BLaER1 (cell line): ENCODE measurements around the gene IL18R1.

Experiments
- H3K27ac ChIP-seq: shearing (Covaris generic); formaldehyde crosslinking; 2 replicates; pipeline ENCODE4 v1.8.1; 2022
- H3K27me3 ChIP-seq: shearing (Covaris generic); formaldehyde crosslinking; 2 replicates; pipeline ENCODE4 v1.8.1; 2022
- H3K36me3 ChIP-seq: shearing (Covaris generic); formaldehyde crosslinking; 2 replicates; pipeline ENCODE4 v1.8.1; 2022
- H3K4me1 ChIP-seq: shearing (Covaris generic); formaldehyde crosslinking; 2 replicates; pipeline ENCODE4 v1.8.1; 2022
- H3K4me2 ChIP-seq: shearing (Covaris generic); formaldehyde crosslinking; 2 replicates; pipeline ENCODE4 v1.8.1; 2022
- H3K4me3 ChIP-seq: shearing (Covaris generic); formaldehyde crosslinking; 2 replicates; pipeline ENCODE4 v1.8.1; 2022
- H3K9ac ChIP-seq: shearing (Covaris generic); formaldehyde crosslinking; 2 replicates; pipeline ENCODE4 v1.8.1; 2022
- H3K9me3 ChIP-seq: shearing (Covaris generic); formaldehyde crosslinking; 2 replicates; pipeline ENCODE4 v1.8.1; 2022
- H4K20me1 ChIP-seq: shearing (Covaris generic); formaldehyde crosslinking; 2 replicates; pipeline ENCODE4 v1.8.1; 2022
- Cebpa-rat ChIP-seq: shearing (Covaris generic); IDR thresholded peaks from 2 replicates; pipeline ENCODE4 v1.8.1; 2022

The IL18R1 gene

GRCh38 chr2:102361632-102362241, 6.1 kb downstream of the IL18R1 start:
- Histone ChIP-seq H3K9ac (no peak overlapping the region), H3K4me1 (peaks cover 4% of the 10 kb centered on the region), H4K20me1 (no peaks in the 10 kb centered on the region), H3K9me3 (peaks cover 22% of the 10 kb centered on the region), H3K4me3 (no peak overlapping the region), H3K27me3 (peaks cover 4% of the 10 kb centered on the region; the same call in 1 of the 2 replicates), H3K36me3 (no peaks in the 10 kb centered on the region), H3K4me2 (no peak overlapping the region), H3K27ac (no peak overlapping the region)
- TF ChIP-seq Cebpa-rat = no peak

GRCh38 chr2:102365763-102366162, 10.2 kb downstream of the IL18R1 start:
- Histone ChIP-seq H3K27me3 (no peaks in the 10 kb centered on the region), H3K36me3 (no peaks in the 10 kb centered on the region), H3K9ac (no peak overlapping the region), H4K20me1 (no peaks in the 10 kb centered on the region), H3K4me2 (no peak overlapping the region), H3K9me3 (peaks cover 27% of the 10 kb centered on the region), H3K4me1 (peaks cover 20% of the 10 kb centered on the region), H3K4me3 (no peak overlapping the region), H3K27ac (no peak overlapping the region)
- no peak for TF ChIP-seq Cebpa-rat

GRCh38 chr2:102366406-102367112, 11.0 kb downstream of the IL18R1 start:
- Histone ChIP-seq H3K4me2 (peak overlapping the region; percentile 55), H4K20me1 (no peaks in the 10 kb centered on the region), H3K9me3 (peaks cover 27% of the 10 kb centered on the region), H3K36me3 (no peaks in the 10 kb centered on the region), H3K4me3 (no peak overlapping the region), H3K27ac (no peak overlapping the region), H3K9ac (no peak overlapping the region), H3K4me1 (peaks cover 20% of the 10 kb centered on the region), H3K27me3 (no peaks in the 10 kb centered on the region)
- TF ChIP-seq Cebpa-rat = no peak

- Histone ChIP-seq H3K9ac (no peak overlapping the region), H3K27me3 (no peaks in the 10 kb centered on the region), H3K36me3 (no peaks in the 10 kb centered on the region), H3K4me3 (no peak overlapping the region), H4K20me1 (no peaks in the 10 kb centered on the region), H3K4me1 (peaks cover 20% of the 10 kb centered on the region), H3K27ac (no peak overlapping the region), H3K9me3 (peaks cover 27% of the 10 kb centered on the region), H3K4me2 (peak overlapping the region; percentile 55)
- no peak for TF ChIP-seq Cebpa-rat
Measured at GRCh38 chr2:102367331-102367971, 11.9 kb downstream of the IL18R1 start.

DNA sequence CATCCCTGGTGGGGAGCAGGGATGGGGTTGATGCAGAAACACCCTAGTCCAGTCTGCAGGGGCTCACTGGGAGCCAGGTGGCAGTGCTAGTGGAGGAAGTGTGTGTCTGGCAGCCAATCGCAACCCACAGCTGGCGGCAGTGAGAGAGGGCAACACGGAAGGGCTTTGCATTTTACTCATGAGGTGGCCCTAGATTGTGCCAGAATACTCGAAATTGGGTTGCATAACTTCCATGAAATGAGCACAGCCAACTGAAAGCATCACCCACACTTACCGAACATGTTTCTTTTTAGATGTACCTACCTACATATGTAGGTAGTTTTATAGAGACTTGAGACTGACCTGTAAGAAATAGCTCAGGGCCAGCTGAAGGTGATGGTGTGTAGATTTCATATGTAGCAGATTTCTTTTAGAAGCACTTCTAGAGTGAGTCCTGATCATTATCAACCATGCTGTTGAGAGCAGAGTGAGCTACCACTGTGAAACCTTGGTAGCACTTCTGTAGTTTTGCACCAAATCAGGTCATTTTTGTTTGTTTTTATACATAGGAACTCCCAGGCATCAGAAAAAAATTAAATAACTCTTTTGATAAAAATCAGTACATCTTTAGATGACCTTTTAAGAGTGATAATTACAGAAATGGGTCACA, 13.0 kb downstream of the IL18R1 start:
- H3K9ac ChIP-seq = no peak overlapping the region
- no peaks in the 10 kb centered on the region for H4K20me1 ChIP-seq
- H3K27ac ChIP-seq = no peak overlapping the region
- no peaks in the 10 kb centered on the region for H3K27me3 ChIP-seq
- no peaks in the 10 kb centered on the region for H3K36me3 ChIP-seq
- no peak overlapping the region for H3K4me2 ChIP-seq
- H3K4me3 ChIP-seq = no peak overlapping the region
- TF ChIP-seq Cebpa-rat = no peak
- H3K4me1 ChIP-seq = peaks cover 20% of the 10 kb centered on the region
- peaks cover 28% of the 10 kb centered on the region for H3K9me3 ChIP-seq

DNA sequence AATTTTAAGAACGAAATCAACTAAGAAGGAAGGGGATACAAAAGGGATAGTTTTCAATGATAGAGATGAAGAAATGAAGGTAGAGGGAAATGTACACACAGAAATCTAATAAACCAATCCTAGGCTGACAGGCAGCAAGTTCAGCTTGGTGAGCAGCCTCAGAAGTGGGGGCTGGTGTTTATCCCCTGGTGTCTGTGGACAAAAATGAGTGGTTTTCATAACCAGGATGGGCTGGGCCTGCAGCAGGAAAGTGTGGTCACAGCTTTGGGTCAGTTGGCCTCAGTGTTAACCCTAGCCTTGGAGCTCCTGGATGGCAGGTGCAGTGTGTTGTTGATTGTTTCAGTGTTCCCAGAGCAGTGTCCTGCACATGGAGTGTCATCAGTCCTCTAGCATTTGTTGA, 14.3 kb downstream of the IL18R1 start:
- Histone ChIP-seq H3K4me3 (no peak overlapping the region), H3K27me3 (no peaks in the 10 kb centered on the region)

GRCh38 chr2:102376052-102376591, 20.5 kb downstream of the IL18R1 start:
- Histone ChIP-seq H3K36me3 (no peaks in the 10 kb centered on the region), H3K27me3 (no peaks in the 10 kb centered on the region), H4K20me1 (no peaks in the 10 kb centered on the region), H3K9me3 (peaks cover 3% of the 10 kb centered on the region; the same call in 1 of the 2 replicates), H3K4me3 (no peak overlapping the region), H3K9ac (no peak overlapping the region), H3K27ac (no peak overlapping the region), H3K4me2 (no peak overlapping the region), H3K4me1 (no peaks in the 10 kb centered on the region)
- no peak for TF ChIP-seq Cebpa-rat

More for the DNA sequence above, 14.3 kb downstream of the IL18R1 start:
- Histone ChIP-seq H4K20me1 (no peaks in the 10 kb centered on the region), H3K9me3 (peaks cover 27% of the 10 kb centered on the region), H3K9ac (no peak overlapping the region), H3K36me3 (no peaks in the 10 kb centered on the region), H3K4me2 (no peak overlapping the region), H3K4me1 (peaks cover 20% of the 10 kb centered on the region), H3K27ac (no peak overlapping the region)
- no peak for TF ChIP-seq Cebpa-rat

DNA sequence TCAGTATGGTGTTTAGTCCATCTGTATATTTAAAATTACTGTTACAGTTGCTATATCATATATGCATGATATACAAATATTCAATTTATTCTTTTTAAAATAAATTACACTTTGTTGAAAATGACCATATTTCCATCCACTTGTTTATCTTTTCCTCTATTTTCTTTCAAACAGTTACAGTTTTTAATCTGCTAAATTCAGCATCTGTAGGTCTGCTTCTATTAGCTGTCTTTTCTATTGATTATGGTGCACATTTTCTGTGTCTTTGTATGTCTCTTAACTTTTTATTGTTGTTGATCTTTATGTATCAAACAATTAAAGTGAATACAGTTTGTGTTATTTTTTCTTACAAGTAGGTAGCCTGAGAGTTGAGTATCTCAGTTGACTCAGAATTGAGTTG, 28.1 kb downstream of the IL18R1 start:
- no peak for TF ChIP-seq Cebpa-rat
- H3K4me3 ChIP-seq = no peak overlapping the region

GRCh38 chr2:102385522-102385921, 29.9 kb downstream of the IL18R1 start:
- H3K4me2 ChIP-seq = no peak overlapping the region
- no peak overlapping the region for H3K9ac ChIP-seq
- H3K4me3 ChIP-seq = no peak overlapping the region
- H3K36me3 ChIP-seq = no peaks in the 10 kb centered on the region
- no peaks in the 10 kb centered on the region for H4K20me1 ChIP-seq
- no peak for TF ChIP-seq Cebpa-rat
- H3K27ac ChIP-seq = no peak overlapping the region
- no peaks in the 10 kb centered on the region for H3K27me3 ChIP-seq
- H3K4me1 ChIP-seq = no peaks in the 10 kb centered on the region
- H3K9me3 ChIP-seq = peaks cover 20% of the 10 kb centered on the region

More for the DNA sequence above, 28.1 kb downstream of the IL18R1 start:
- Histone ChIP-seq H3K4me1 (no peaks in the 10 kb centered on the region), H3K4me2 (no peak overlapping the region), H3K9me3 (peaks cover 20% of the 10 kb centered on the region), H3K27me3 (no peaks in the 10 kb centered on the region), H3K36me3 (no peaks in the 10 kb centered on the region), H4K20me1 (no peaks in the 10 kb centered on the region), H3K27ac (no peak overlapping the region), H3K9ac (no peak overlapping the region)

DNA sequence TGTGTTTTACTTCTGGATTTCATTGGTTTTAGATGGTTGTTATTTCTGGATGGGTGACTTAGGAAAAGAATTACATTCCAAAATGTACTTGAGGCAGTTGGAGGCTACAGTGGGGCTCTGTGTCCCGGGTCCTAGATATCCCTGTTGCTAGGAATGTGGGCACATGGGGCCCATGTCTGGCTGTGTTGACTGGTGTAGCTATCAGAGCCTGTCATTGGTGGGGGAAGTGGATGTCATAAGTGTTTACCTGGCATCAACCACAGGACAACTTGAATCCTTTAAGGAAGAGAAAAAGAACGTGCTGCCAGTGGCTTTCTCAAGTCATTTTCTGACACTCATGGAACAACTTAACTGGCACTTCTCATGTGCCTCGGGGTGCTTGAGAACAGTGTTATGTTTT, 30.4 kb downstream of the IL18R1 start:
- H3K27me3 ChIP-seq = no peaks in the 10 kb centered on the region
- no peak overlapping the region for H3K27ac ChIP-seq
- no peaks in the 10 kb centered on the region for H3K36me3 ChIP-seq
- TF ChIP-seq Cebpa-rat = no peak
- no peak overlapping the region for H3K4me3 ChIP-seq
- no peaks in the 10 kb centered on the region for H3K4me1 ChIP-seq
- no peaks in the 10 kb centered on the region for H4K20me1 ChIP-seq
- H3K4me2 ChIP-seq = no peak overlapping the region
- no peak overlapping the region for H3K9ac ChIP-seq
- H3K9me3 ChIP-seq = peaks cover 20% of the 10 kb centered on the region
